ENCODE results near the gene TCF3.

Gene TCF3

GRCh38 chr19:1576242-1577089 lies 75.9 kb downstream of the TCF3 start:
- H3K4me3 ChIP-seq (ENCODE audit: low read depth in 1 of 5, low read length in 5 of 5), result no peak overlapping the region
- H3K9me3 ChIP-seq (ENCODE audit: control insufficient read depth in 5 of 5, low read length in 5 of 5), result no peaks in the 10 kb centered on the region
- no peak overlapping the region for H3K27ac ChIP-seq (ENCODE audit: low read depth, low read length)
- no peaks in the 10 kb centered on the region for H3K27me3 ChIP-seq (ENCODE audit: control insufficient read depth in 5 of 5, insufficient read depth in 4 of 5, low read length in 5 of 5)
- peaks cover 0 to 52% (median 42%) of the 10 kb centered on the region in 5 donors for H3K36me3 ChIP-seq (ENCODE audit: control insufficient read depth in 5 of 5, insufficient read depth in 5 of 5, low read length in 5 of 5)
- no peak overlapping the region for H3K9ac ChIP-seq (ENCODE audit: low read length in 5 of 5)
- no peaks in the 10 kb centered on the region for H3K4me1 ChIP-seq (ENCODE audit: control insufficient read depth in 5 of 5, insufficient read depth in 5 of 5, low read length in 5 of 5)

GRCh38 chr19:1575323-1576241 lies 76.8 kb downstream of the TCF3 start:
- no peak overlapping the region for H3K9ac ChIP-seq (ENCODE audit: low read length in 5 of 5)
- H3K9me3 ChIP-seq (ENCODE audit: control insufficient read depth in 5 of 5, low read length in 5 of 5), result no peaks in the 10 kb centered on the region
- H3K27me3 ChIP-seq (ENCODE audit: control insufficient read depth in 5 of 5, insufficient read depth in 4 of 5, low read length in 5 of 5), result no peaks in the 10 kb centered on the region
- H3K27ac ChIP-seq (ENCODE audit: low read depth, low read length), result no peak overlapping the region
- H3K4me1 ChIP-seq (ENCODE audit: control insufficient read depth in 5 of 5, insufficient read depth in 5 of 5, low read length in 5 of 5), result no peaks in the 10 kb centered on the region
- no peak overlapping the region for H3K4me3 ChIP-seq (ENCODE audit: low read depth in 1 of 5, low read length in 5 of 5)
- H3K36me3 ChIP-seq (ENCODE audit: control insufficient read depth in 5 of 5, insufficient read depth in 5 of 5, low read length in 5 of 5), result peaks cover 0 to 43% (median 33%) of the 10 kb centered on the region in 5 donors

DNA sequence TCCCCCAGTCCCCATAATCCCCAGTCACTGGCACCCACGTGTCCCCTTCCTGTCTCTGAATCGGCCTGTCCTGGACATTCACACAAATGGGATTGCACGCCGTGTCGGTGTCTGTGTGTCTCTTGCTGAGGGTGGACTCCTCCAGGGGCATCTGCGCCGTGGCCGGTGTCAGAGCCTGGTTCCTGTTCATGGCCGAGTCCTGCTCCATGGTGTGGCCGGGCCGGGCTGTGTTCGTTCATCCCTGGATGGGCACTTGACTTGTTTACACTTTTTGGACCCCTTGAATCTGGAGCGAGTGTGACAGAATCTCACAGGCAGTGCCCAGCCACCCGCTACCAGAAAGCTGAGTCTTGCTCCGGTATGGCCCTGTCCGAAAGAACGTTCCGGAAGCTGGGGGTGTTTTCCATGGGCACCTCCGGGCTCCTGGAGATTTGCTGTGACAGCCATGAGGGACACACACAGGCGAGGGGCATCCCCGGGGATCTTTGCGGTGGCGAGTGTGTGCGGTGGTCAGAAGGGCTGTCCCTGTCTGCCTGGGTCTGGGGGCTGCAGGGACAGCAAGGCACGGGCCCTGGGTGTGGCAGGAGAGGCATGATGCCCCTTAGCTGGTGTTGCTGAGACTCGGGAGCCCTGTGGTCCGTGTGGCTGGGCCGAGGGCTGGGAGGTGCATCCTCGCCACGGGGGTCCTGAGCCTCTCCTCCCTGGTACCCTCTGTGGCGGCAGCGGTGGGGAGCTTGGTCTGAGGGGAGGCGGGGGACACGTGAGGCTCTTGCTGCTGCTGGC lies 77.9 kb downstream of the TCF3 start:
- no peak overlapping the region for H3K27ac ChIP-seq (ENCODE audit: low read depth, low read length)
- no peak overlapping the region for H3K9ac ChIP-seq (ENCODE audit: low read length in 5 of 5)
- peaks cover 0 to 33% (median 26%) of the 10 kb centered on the region in 5 donors for H3K36me3 ChIP-seq (ENCODE audit: control insufficient read depth in 5 of 5, insufficient read depth in 5 of 5, low read length in 5 of 5)
- H3K9me3 ChIP-seq (ENCODE audit: control insufficient read depth in 5 of 5, low read length in 5 of 5), result no peaks in the 10 kb centered on the region
- H3K4me1 ChIP-seq (ENCODE audit: control insufficient read depth in 5 of 5, insufficient read depth in 5 of 5, low read length in 5 of 5), result no peaks in the 10 kb centered on the region
- H3K27me3 ChIP-seq (ENCODE audit: control insufficient read depth in 5 of 5, insufficient read depth in 4 of 5, low read length in 5 of 5), result no peaks in the 10 kb centered on the region
- H3K4me3 ChIP-seq (ENCODE audit: low read depth in 1 of 5, low read length in 5 of 5), result no peak overlapping the region

DNA sequence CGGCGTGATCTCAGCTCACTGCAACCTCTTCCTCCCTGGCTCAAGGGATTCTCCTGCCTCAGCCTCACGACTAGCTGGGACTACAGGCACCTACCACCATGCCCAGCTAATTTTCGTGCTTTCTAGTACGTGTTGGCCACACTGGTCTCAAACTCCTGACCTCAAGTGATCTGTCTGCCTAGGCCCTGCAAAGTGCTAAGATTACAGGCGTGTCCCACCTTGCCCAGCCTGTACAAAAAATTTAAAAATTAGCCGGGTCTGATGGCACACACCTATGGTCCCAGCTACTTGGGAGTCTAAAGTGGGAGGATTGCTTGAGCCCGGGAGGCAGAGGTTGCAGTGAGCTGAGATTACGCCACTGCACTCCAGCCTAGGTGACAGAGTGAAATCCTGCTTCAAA lies 79.6 kb downstream of the TCF3 start:
- Histone ChIP-seq H3K4me3 (ENCODE audit: low read depth in 1 of 5, low read length in 5 of 5) (no peak overlapping the region), H3K4me1 (ENCODE audit: control insufficient read depth in 5 of 5, insufficient read depth in 5 of 5, low read length in 5 of 5) (peaks cover 0 to 6% (median 5%) of the 10 kb centered on the region in 5 donors), H3K27me3 (ENCODE audit: control insufficient read depth in 5 of 5, insufficient read depth in 4 of 5, low read length in 5 of 5) (no peaks in the 10 kb centered on the region), H3K36me3 (ENCODE audit: control insufficient read depth in 5 of 5, insufficient read depth in 5 of 5, low read length in 5 of 5) (peaks cover 0 to 20% (median 15%) of the 10 kb centered on the region in 5 donors), H3K9me3 (ENCODE audit: control insufficient read depth in 5 of 5, low read length in 5 of 5) (no peaks in the 10 kb centered on the region), H3K27ac (ENCODE audit: low read depth, low read length) (no peak overlapping the region), H3K9ac (ENCODE audit: low read length in 5 of 5) (no peak overlapping the region)

DNA sequence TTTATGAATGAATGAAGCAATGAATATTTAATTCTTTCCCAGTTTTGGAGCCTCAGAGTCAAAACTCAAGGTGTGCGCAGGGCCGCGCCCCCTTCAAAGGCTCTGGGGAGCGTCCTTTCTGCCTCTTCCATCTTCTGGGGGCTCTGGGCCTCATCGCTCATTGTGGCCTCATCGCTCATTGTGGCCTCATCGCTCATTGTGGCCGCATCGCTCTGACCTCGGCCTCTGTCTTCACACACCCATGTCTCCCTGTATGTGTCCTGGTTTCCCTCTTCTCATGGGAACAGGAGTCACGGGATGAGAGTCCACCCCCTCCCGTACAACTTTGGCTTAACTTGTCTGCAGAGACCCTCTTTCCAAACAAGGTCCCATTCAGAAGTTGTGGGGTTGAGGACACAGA lies 81.1 kb downstream of the TCF3 start:
- Histone ChIP-seq H3K27ac (ENCODE audit: low read depth, low read length) (no peak overlapping the region), H3K27me3 (ENCODE audit: control insufficient read depth in 5 of 5, insufficient read depth in 4 of 5, low read length in 5 of 5) (no peaks in the 10 kb centered on the region), H3K4me1 (ENCODE audit: control insufficient read depth in 5 of 5, insufficient read depth in 5 of 5, low read length in 5 of 5) (peaks cover 0 to 13% (median 6%) of the 10 kb centered on the region in 5 donors), H3K9ac (ENCODE audit: low read length in 5 of 5) (no peak overlapping the region), H3K36me3 (ENCODE audit: control insufficient read depth in 5 of 5, insufficient read depth in 5 of 5, low read length in 5 of 5) (peaks cover 0 to 5% (median under 1%) of the 10 kb centered on the region in 5 donors), H3K9me3 (ENCODE audit: control insufficient read depth in 5 of 5, low read length in 5 of 5) (no peaks in the 10 kb centered on the region), H3K4me3 (ENCODE audit: low read depth in 1 of 5, low read length in 5 of 5) (no peak overlapping the region)

DNA sequence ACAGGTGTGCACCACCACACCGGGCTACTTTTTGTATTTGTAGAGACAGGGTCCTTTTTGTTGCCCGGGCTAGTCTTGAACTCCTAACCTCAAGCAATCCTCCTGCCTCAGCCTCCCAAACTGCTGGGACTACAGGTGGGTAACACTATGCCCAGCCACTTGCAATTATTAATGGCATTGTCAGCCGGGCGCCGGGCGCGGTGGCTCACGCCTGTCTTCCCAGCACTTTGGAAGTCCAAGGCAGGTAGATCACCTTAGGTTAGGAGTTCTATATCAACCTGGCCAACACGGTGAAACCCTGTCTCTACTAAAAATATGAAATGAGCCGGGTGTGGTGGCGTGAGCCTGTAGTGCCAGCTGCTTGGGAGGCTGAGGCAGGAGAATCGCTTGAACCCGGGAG lies 81.6 kb downstream of the TCF3 start:
- H3K9ac ChIP-seq (ENCODE audit: low read length in 5 of 5), result no peak overlapping the region
- H3K27ac ChIP-seq (ENCODE audit: low read depth, low read length), result no peak overlapping the region
- peaks cover 0 to under 1% (median 0%) of the 10 kb centered on the region in 5 donors for H3K36me3 ChIP-seq (ENCODE audit: control insufficient read depth in 5 of 5, insufficient read depth in 5 of 5, low read length in 5 of 5)
- H3K27me3 ChIP-seq (ENCODE audit: control insufficient read depth in 5 of 5, insufficient read depth in 4 of 5, low read length in 5 of 5), result no peaks in the 10 kb centered on the region
- H3K4me1 ChIP-seq (ENCODE audit: control insufficient read depth in 5 of 5, insufficient read depth in 5 of 5, low read length in 5 of 5), result peaks cover 0 to 19% (median 11%) of the 10 kb centered on the region in 5 donors
- H3K4me3 ChIP-seq (ENCODE audit: low read depth in 1 of 5, low read length in 5 of 5), result no peak overlapping the region
- no peaks in the 10 kb centered on the region for H3K9me3 ChIP-seq (ENCODE audit: control insufficient read depth in 5 of 5, low read length in 5 of 5)

DNA sequence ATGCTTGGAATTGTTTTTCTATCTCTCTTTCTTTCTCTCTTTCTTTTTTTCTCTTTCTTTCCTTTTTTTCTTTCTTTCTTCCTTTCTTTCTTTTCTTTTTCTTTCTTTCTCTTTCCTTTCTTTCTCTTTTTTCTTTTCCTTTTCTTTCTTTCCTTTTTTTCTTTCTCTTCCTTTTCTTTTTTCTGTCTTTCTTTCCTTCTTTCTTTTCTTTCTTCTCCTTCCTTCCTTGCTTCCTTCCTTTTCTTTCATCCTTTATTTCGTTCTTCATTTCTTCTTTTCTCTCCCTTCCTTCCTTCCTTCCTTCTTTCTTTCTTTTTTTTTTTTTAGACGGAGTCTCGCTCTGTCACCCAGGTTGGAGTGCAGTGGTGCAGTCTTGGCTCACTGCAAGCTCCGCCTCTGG lies 82.4 kb downstream of the TCF3 start:
- H3K9me3 ChIP-seq (ENCODE audit: control insufficient read depth in 5 of 5, low read length in 5 of 5), result no peaks in the 10 kb centered on the region
- H3K4me1 ChIP-seq (ENCODE audit: control insufficient read depth in 5 of 5, insufficient read depth in 5 of 5, low read length in 5 of 5), result peaks cover 0 to 20% (median 15%) of the 10 kb centered on the region in 5 donors
- H3K4me3 ChIP-seq (ENCODE audit: low read depth in 1 of 5, low read length in 5 of 5), result no peak overlapping the region
- no peaks in the 10 kb centered on the region for H3K36me3 ChIP-seq (ENCODE audit: control insufficient read depth in 5 of 5, insufficient read depth in 5 of 5, low read length in 5 of 5)
- no peak overlapping the region for H3K9ac ChIP-seq (ENCODE audit: low read length in 5 of 5)
- no peak overlapping the region for H3K27ac ChIP-seq (ENCODE audit: low read depth, low read length)
- H3K27me3 ChIP-seq (ENCODE audit: control insufficient read depth in 5 of 5, insufficient read depth in 4 of 5, low read length in 5 of 5), result no peaks in the 10 kb centered on the region

GRCh38 chr19:1568320-1569019 lies 83.9 kb downstream of the TCF3 start, which contains the start of gene MEX3D:
TSS of gene MEX3D (minus strand) at chr19:1568325. CDS start at chr19:1568058, 267 bp downstream.
- H3K27ac ChIP-seq (ENCODE audit: low read depth, low read length), result no peak within 1 kb of the TSS
- H3K9ac ChIP-seq (ENCODE audit: low read length in 5 of 5), result peak within 1 kb of the TSS in 2 of 5 donors; percentile 51 to 62
- H3K36me3 ChIP-seq (ENCODE audit: control insufficient read depth in 5 of 5, insufficient read depth in 5 of 5, low read length in 5 of 5), result no peaks in the 10 kb centered on the region
- H3K9me3 ChIP-seq (ENCODE audit: control insufficient read depth in 5 of 5, low read length in 5 of 5), result no peaks in the 10 kb centered on the region
- H3K27me3 ChIP-seq (ENCODE audit: control insufficient read depth in 5 of 5, insufficient read depth in 4 of 5, low read length in 5 of 5), result no peaks in the 10 kb centered on the region
- H3K4me3 ChIP-seq (ENCODE audit: low read depth in 1 of 5, low read length in 5 of 5), result peak within 1 kb of the TSS in 4 of 5 donors; percentile 69 to 77 (median 70)
- H3K4me1 ChIP-seq (ENCODE audit: control insufficient read depth in 5 of 5, insufficient read depth in 5 of 5, low read length in 5 of 5), result peaks cover 0 to 20% (median 15%) of the 10 kb centered on the region in 5 donors

DNA sequence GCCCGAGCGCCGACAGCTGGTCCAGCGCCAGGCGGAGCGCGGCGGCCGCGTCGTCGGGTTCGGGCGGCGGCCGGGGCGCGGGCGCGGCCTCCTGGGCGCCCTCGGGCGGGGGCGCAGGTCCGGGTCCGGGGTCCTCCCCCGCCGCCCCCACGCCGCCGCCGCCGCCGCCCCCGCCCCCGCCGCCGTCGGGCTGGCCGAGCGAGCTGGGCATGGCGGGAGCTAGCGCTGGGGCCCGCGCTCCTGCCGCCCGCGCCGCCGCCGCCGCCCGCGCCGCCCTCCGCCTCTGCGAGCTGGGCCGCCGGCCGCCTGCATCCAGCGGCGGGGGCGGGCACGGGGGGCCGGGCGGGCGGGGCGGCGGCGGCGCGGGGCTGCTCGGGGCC lies 84.6 kb downstream of the TCF3 start:
- H3K9ac ChIP-seq (ENCODE audit: low read length in 5 of 5), result no peak overlapping the region
- H3K4me1 ChIP-seq (ENCODE audit: control insufficient read depth in 5 of 5, insufficient read depth in 5 of 5, low read length in 5 of 5), result peaks cover 0 to 20% (median 15%) of the 10 kb centered on the region in 5 donors
- no peaks in the 10 kb centered on the region for H3K27me3 ChIP-seq (ENCODE audit: control insufficient read depth in 5 of 5, insufficient read depth in 4 of 5, low read length in 5 of 5)
- H3K36me3 ChIP-seq (ENCODE audit: control insufficient read depth in 5 of 5, insufficient read depth in 5 of 5, low read length in 5 of 5), result no peaks in the 10 kb centered on the region
- no peak overlapping the region for H3K27ac ChIP-seq (ENCODE audit: low read depth, low read length)
- H3K4me3 ChIP-seq (ENCODE audit: low read depth in 1 of 5, low read length in 5 of 5), result no peak overlapping the region
- no peaks in the 10 kb centered on the region for H3K9me3 ChIP-seq (ENCODE audit: control insufficient read depth in 5 of 5, low read length in 5 of 5)
